Kidney (tissue), 14 donors: Measurements from ENCODE around the gene ANXA10. TPM values are rescaled to one million over a fixed set of nuclear protein-coding genes. Genes with fewer than 3 reads are reported as not detected.

Source experiments
- DNase-seq, 5 donors: peaks; one replicate each; pipeline ENCODE4 v3.0.0-alpha.2; 2013 to 2020
- FAIRE-seq: peaks from 2 replicates; lab custom pipeline; 2012; peaks lifted over from hg19 to GRCh38; lab: Jason Lieb, UNC
- H3K27ac ChIP-seq, 2 donors: one replicate each; pipeline ENCODE4 v1.7.0; 2013; ENCODE audit warnings: low read depth in 2 of 2, low read length in 2 of 2, inconsistent platforms in 1 of 2
- H3K27me3 ChIP-seq: one replicate; pipeline ENCODE4 v1.7.1; 2013; ENCODE audit warnings: low read length, inconsistent platforms; ENCODE audit not compliant: control insufficient read depth, insufficient read depth
- H3K36me3 ChIP-seq, 3 donors: one replicate each; pipeline versions ENCODE4 v1.7.0 to v1.7.1; 2013; ENCODE audit warnings: low read length in 3 of 3, control low read depth in 1 of 3, inconsistent platforms in 1 of 3; ENCODE audit not compliant: insufficient read depth in 3 of 3, control insufficient read depth in 2 of 3
- H3K4me1 ChIP-seq, 3 donors: one replicate each; pipeline versions ENCODE4 v1.7.0 to v1.7.1; 2013; ENCODE audit warnings: low read length in 3 of 3, inconsistent platforms in 1 of 3, low read depth in 1 of 3; ENCODE audit not compliant: control insufficient read depth in 2 of 3, insufficient read depth in 2 of 3
- H3K4me3 ChIP-seq, 3 donors: one replicate each; pipeline versions ENCODE4 v1.7.0 to v1.8.1; 2013; ENCODE audit warnings: low read length in 3 of 3, control low read depth in 1 of 3, inconsistent platforms in 1 of 3
- H3K9ac ChIP-seq, 3 donors: one replicate each; pipeline versions ENCODE4 v1.7.0 to v1.7.1; 2013; ENCODE audit warnings: low read length in 3 of 3, control low read depth in 1 of 3, inconsistent platforms in 1 of 3
- H3K9me3 ChIP-seq, 3 donors: one replicate each; pipeline versions ENCODE4 v1.7.0 to v1.7.1; 2013; ENCODE audit warnings: low read length in 3 of 3, control low read depth in 1 of 3, inconsistent platforms in 1 of 3; ENCODE audit not compliant: control insufficient read depth in 2 of 3, insufficient read depth in 1 of 3
- intact Hi-C: fragments of 100-400 bp; cut with DNase I; formaldehyde crosslinking; loops from one replicate; pipeline ENCODE4 v1.11.1; 2022
- polyA plus RNA-seq: library from polyadenylated mRNA; stranded (reverse); fragments of 350-450 nt; fragmentation: Illumina TruSeq; extraction: RNeasy Lipid Tissue Mini Kit (QIAGEN cat#74804); gene quantifications from one replicate; pipeline ENCODE4 v1.2.3, GENCODE V29; 2014; ENCODE audit warnings: low read depth, low replicate concordance; ENCODE audit not compliant: insufficient read depth
- total RNA-seq: library from RNA; stranded (reverse); fragmentation: NEBNext Ultra II Directional; extraction: Animal tissue kit (Norgen Biotek cat#: 25700); gene quantifications from one replicate; pipeline ENCODE4 v1.2.1, GENCODE V29; 2021
- TF ChIP-seq, protein P1 (sequence below): IDR thresholded peaks from 3 replicates; pipeline ENCODE4 v1.5.1; 2012; ENCODE audit warnings: mild to moderate bottlenecking, moderate library complexity, borderline replicate concordance; ENCODE audit not compliant: insufficient read depth; ENCODE audit errors: extremely low read depth
- donor health status: control.
- donor health status: control.
- donor health status: control.
- donor health status: control.
- donor health status: control.
- donor health status: DM: yes; HTN: yes; CAD: no.
- donor health status: Normal renal cell carcinoma (clear cell type).

Gene ANXA10
- total and polyA plus RNA-seq, 2 donors from 2014 or later, result not detected

DNA sequence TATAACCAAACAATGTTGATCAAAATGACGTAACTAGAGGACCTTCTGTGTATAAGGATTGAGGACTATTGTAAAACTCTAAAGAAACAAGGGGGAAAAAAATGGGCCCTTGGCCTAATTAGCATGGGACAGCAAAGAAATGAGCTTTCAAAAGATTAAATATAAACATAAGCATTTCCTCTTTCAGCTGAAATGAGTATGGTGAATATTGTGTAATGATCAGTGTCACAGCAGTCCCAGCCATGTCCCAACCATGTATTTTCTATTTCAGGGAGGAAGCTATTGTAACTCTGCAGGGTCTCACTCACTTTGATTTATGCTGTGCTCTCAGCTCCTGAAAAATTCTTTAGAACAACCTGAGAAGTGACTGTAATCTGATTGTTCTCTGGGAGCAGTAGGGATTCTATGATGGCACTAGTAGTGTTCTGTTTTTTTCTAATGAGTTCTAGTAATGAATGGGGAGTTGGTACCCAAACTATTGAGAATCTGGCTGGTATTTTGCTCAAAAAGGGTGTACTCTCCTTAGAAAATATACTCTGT lies 25.8 kb downstream of the ANXA10 start:
- DNase-seq, result peak in 1 of 5 donors; percentile 4
- Histone ChIP-seq H3K4me3 (no peak overlapping the region), H3K9ac (no peak overlapping the region), H3K4me1 (no peaks in the 10 kb centered on the region), H3K27ac (no peak overlapping the region), H3K36me3 (no peaks in the 10 kb centered on the region), H3K9me3 (no peaks in the 10 kb centered on the region), H3K27me3 (no peaks in the 10 kb centered on the region)
- no peak for FAIRE-seq
- TF ChIP-seq, protein P1, sequence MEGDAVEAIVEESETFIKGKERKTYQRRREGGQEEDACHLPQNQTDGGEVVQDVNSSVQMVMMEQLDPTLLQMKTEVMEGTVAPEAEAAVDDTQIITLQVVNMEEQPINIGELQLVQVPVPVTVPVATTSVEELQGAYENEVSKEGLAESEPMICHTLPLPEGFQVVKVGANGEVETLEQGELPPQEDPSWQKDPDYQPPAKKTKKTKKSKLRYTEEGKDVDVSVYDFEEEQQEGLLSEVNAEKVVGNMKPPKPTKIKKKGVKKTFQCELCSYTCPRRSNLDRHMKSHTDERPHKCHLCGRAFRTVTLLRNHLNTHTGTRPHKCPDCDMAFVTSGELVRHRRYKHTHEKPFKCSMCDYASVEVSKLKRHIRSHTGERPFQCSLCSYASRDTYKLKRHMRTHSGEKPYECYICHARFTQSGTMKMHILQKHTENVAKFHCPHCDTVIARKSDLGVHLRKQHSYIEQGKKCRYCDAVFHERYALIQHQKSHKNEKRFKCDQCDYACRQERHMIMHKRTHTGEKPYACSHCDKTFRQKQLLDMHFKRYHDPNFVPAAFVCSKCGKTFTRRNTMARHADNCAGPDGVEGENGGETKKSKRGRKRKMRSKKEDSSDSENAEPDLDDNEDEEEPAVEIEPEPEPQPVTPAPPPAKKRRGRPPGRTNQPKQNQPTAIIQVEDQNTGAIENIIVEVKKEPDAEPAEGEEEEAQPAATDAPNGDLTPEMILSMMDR, result no peak
- intact Hi-C loops, result no loop called here

DNA sequence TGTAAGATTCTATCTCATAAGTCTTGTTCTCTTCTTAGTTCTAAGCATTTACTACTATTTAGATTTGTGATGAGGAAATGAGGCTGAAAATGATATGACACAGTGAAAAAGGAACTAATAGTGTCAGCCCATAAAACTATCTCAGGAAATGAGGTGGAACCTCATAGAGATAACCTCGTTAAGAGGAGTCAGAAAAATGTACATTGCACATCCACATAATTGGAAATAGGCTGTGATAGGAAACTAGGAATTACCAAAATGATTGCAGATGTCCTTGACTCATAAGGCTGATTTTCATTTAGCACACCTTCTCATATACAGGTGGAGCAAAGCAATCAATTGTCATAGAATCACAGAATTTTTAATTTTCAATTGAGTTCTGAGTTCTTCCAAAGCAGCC lies 26.8 kb downstream of the ANXA10 start:
- Histone ChIP-seq H3K4me3 (no peak overlapping the region), H3K4me1 (no peaks in the 10 kb centered on the region), H3K9ac (no peak overlapping the region), H3K27ac (no peak overlapping the region), H3K36me3 (no peaks in the 10 kb centered on the region), H3K9me3 (no peaks in the 10 kb centered on the region), H3K27me3 (no peaks in the 10 kb centered on the region)
- no peak for FAIRE-seq
- DNase-seq, result no peak
- intact Hi-C loops, result no loop called here
- TF ChIP-seq, protein P1, result no peak

DNA sequence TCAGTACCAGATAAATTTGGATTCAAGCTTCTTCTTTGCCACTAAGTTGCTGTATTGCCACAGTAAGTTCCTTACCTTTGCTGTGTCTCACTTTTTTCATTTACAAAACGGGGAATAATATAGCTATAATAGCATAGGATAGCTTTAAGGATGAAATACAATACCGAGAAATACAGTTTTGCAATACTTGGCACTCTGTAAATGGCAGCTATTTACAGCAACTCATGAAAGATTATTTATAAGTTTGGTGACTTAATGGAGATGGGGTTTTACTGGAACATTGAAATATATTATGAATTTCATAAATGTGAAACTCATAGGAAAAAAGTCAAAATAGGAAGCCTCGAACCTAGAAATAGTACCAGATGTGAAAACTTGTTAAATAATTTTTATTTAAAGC lies 27.6 kb downstream of the ANXA10 start:
- no peak overlapping the region for H3K27ac ChIP-seq
- no peak for FAIRE-seq
- no peaks in the 10 kb centered on the region for H3K27me3 ChIP-seq
- H3K9me3 ChIP-seq, result no peaks in the 10 kb centered on the region
- TF ChIP-seq, protein P1, result no peak
- DNase-seq, result no peak
- intact Hi-C loops, result no loop called here
- H3K9ac ChIP-seq, result no peak overlapping the region
- no peaks in the 10 kb centered on the region for H3K4me1 ChIP-seq
- no peaks in the 10 kb centered on the region for H3K36me3 ChIP-seq
- H3K4me3 ChIP-seq, result no peak overlapping the region

DNA sequence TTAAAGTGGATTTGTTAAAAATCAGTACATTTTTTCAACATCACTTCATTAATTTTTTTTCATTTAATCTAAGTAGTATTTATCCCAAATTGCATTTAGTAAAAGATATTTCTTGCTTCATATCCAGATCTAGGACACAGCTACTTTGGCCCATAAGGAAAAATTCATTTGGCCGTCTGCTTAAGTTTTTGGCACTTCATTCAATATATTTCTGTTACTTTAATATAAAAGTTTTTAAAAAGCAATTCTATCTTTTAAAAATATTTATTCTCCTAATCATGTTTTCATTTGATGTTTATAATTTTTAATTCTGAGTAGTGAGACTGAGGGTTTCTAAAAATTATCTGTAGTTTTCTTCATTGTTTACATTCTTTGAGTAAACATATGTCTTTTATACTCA lies 28.5 kb downstream of the ANXA10 start:
- intact Hi-C loops, result no loop called here

More for the DNA sequence above, 28.5 kb downstream of the ANXA10 start:
- Histone ChIP-seq H3K9me3 (no peaks in the 10 kb centered on the region), H3K9ac (no peak overlapping the region), H3K27me3 (no peaks in the 10 kb centered on the region), H3K4me1 (no peaks in the 10 kb centered on the region), H3K4me3 (no peak overlapping the region), H3K36me3 (no peaks in the 10 kb centered on the region), H3K27ac (no peak overlapping the region)
- DNase-seq (no peak), FAIRE-seq (no peak)
- TF ChIP-seq, protein P1, result no peak
